DOHH2 (cell line): Measurements from ENCODE around the gene KL.

Experiments
- EZH2phosphoT487 ChIP-seq: fragments of 200-600 bp; sonication (generic); IDR thresholded peaks from 2 replicates; pipeline ENCODE4 v1.6.1; 2017; ENCODE audit warnings: borderline replicate concordance, mild to moderate bottlenecking, antibody characterized with exemption, low read length, moderate library complexity, mixed read lengths
- TF ChIP-seq, protein P1 (sequence below): fragments of 200-600 bp; sonication (generic); IDR thresholded peaks from one replicate; pipeline ENCODE4 v1.5.1; 2014; ENCODE audit warnings: antibody characterized with exemption, mild to moderate bottlenecking, low read depth, low read length; ENCODE audit not compliant: poor library complexity, severe bottlenecking

DNA sequence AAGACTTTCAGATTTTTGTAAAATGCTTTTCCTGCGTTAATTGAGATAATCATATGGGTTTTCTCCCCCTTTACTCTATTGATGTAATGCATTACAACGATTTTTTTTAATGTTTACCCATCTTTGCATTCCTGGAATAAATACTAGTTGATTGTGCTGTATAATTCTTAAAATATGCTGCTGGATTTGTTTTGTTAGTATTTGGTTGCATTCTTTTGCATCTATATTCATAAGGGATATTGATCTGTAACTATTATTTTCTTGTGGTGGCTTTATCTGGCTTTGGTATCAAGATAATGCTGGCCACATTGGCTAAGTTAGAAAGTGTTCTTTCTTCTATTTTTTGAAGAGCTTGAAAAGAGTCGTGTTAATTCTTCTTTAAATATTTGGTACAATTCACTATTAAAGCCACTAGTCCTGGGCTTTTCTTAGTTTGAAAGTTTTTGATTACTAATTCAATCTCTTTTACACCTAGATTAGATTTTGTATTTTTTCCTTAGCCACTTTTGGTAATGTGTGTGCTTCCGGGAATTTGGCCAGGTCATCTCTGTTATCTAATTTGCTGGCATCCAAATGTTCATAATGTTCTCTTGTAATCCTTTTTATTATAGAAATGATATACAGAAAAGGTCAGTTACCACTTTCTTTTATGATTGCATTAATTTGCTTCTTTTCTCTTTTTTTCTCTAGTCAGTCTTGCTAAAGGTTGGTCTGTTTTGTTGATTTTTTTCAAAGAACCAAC is 29.8 kb downstream of the KL start:
- TF ChIP-seq, protein P1, sequence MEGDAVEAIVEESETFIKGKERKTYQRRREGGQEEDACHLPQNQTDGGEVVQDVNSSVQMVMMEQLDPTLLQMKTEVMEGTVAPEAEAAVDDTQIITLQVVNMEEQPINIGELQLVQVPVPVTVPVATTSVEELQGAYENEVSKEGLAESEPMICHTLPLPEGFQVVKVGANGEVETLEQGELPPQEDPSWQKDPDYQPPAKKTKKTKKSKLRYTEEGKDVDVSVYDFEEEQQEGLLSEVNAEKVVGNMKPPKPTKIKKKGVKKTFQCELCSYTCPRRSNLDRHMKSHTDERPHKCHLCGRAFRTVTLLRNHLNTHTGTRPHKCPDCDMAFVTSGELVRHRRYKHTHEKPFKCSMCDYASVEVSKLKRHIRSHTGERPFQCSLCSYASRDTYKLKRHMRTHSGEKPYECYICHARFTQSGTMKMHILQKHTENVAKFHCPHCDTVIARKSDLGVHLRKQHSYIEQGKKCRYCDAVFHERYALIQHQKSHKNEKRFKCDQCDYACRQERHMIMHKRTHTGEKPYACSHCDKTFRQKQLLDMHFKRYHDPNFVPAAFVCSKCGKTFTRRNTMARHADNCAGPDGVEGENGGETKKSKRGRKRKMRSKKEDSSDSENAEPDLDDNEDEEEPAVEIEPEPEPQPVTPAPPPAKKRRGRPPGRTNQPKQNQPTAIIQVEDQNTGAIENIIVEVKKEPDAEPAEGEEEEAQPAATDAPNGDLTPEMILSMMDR: no peak
- no peak for TF ChIP-seq EZH2phosphoT487
